Islet of Langerhans (tissue), 1 donor: ENCODE results near the gene DPYSL4.
"Not testable (repeated sequence)": the region's sequence is repeated elsewhere in the genome, so short reads cannot be mapped to it uniquely, and the experiment has no call there.

ENCODE experiments used
- FAIRE-seq: peaks from one replicate; lab custom pipeline; 2011; peaks lifted over from hg19 to GRCh38; lab: Jason Lieb, UNC

DPYSL4 gene

DNA sequence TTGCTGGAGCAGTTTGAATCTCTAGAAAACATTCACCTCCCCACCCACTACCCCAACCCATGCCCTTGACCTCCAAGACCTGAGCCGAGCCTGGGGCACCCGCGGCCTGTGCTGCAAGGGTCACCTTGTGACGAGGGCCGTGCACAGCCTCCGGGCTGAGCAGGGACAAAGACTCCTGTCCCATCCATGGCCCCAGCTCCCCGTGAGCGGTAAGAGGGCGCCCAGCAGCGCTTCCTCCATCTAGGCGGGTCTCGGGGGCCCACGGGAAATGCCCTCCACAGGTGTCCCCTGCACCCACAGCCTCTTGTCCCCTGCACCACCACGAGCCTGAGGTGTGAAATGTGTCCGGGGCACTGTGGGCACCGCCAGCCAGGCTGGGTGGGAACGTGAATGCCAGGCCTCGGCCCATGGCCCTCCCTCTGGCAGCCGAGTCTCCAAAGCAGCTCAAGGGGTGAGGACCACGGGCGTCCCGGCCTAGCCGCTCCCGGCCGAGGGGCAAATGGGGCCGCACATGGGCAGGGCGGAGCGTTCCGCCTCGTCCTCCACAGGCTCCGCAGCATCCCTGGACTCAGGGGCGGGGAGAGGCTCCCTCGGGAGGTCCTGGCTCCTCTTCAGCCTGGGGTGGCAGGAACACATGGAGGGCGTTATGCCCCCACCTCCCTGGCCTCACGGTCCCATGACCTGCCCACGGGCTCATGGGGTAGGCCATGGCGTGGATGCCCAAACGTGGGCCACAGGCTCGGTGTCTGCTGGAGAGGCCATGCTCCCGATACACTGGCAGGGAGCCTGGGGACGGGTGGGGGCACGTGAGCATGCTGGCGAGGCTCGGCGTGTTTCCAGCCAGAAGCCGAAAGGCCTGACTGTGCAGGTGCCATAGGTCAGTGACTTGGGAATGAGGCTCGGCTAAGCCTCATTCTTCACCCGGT is 21.1 kb downstream of the DPYSL4 start:
- FAIRE-seq: no peak

DNA sequence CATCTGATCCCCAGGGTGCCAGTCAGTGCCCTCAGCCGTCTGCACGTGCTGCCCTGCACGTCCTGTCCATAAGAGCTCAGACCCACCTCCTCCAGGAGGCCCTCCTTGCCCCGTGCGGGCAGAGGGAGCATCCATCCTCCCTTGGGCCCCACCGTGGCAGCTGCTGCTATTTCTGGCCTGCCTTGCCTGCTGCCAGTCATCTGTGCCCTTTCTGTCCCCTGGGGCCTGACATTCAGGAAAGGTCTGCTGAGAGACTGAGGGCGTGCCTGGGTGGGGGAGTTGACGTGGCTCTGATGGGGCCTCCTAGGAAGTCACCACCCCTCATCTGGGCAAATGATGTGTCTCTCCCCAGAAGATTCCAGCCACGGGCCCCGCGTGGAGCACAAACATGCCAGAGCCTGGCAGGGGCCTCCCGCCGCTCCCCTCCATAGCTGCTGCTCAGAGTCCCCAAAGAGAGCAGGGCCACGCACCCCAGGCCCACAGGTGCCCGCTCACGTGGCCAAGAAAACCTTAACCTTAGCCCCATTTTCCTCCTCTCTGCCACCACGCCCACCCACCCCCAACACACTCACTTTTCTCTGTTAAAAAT is 21.8 kb downstream of the DPYSL4 start:
- no peak for FAIRE-seq

DNA sequence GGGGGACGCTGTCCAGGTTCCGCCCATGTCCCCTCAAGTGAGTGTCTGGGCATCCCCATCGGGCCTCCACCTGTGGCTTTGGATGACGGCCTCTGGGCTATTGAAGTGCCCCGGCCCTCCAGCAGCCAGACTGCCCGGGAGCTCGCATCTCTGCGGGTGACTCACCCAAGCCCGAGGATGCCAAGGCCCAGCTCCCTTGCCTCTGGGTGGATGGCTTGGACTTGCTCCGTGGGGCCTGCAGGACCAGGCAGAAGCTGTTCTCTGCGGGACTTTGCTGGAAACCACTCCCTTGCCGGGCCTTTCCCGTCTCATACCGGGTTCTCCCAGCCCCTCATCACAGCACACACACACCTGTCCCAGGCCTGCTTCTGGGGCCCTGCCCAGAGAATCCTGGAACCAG is 22.4 kb downstream of the DPYSL4 start:
- FAIRE-seq: no peak

DNA sequence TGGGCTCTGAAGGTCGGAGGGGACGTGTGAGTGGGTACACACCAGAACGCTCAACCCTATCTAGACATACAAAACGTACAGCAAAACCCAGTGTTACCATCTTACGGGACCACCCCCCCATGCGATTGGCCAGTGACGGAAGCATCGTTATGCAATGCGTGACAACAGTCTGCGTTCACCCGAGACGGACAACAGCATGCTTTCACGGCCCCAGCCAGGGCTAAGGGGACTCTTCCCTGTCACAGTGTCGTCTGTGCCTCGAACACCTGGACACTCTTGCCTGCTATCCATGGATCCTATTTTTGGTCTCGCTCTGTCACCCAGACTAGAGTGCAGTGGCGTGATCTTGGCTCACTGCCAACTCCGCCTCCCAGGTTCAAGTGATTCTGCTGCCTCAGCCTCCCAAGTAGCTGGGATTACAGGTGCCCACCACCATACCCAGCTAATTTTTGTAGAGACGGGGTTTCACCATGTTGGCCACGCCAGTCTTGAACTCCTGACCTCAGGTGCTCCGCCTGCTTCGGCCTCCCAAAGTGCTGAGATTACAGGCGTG is 23.3 kb downstream of the DPYSL4 start:
- FAIRE-seq: no peak

DNA sequence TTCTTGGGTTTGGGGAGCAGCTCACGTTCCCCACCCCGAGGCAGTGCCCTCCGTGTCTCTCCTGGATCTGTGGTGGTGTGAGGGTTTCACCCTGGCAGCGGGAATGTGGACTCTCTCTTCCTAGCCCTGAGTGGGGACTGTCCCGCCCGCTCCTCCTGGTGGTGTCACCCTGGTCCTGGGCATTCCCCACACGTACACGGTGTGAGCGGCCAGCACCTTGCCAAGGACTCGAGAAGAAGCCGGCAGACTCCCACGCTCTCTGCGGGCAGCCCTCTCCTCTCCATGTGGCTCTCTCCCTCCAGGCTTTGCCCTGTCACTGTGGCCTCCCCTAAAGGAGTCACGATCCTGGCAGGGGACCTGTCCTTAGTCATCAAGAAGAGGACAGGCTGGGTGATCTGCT is 24.0 kb downstream of the DPYSL4 start:
- FAIRE-seq: no peak

GRCh38 chr10:132211246-132211645 is 24.5 kb downstream of the DPYSL4 start:
- no peak for FAIRE-seq

GRCh38 chr10:132212816-132213215 is 26.1 kb downstream of the DPYSL4 start:
- FAIRE-seq: no peak

GRCh38 chr10:132213917-132214316 is 27.2 kb downstream of the DPYSL4 start:
- no peak for FAIRE-seq

- not testable (repeated sequence) for FAIRE-seq
These were observed 29.7 kb downstream of the DPYSL4 start for GRCh38 chr10:132216441-132216840.

DNA sequence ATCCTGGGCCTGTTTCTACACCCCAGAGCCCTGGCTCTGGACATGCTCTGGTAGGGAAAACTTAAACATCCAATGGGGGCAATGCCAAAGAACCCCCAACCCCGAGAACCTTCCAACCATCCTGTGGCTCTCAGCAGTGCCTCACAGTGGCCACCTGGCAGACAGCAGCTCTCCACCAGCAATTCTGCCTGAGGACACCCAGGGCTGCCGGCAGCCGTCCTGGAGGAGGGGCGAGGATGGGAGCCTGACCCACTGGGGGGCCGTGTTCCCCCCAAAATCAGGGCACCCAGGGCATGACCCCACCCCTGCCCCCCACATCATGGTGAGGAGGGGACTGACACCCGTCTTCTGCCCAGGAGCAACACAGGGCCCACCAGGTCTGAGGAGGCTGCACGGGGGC is 32.7 kb downstream of the DPYSL4 start:
- no peak for FAIRE-seq

GRCh38 chr10:132220061-132220460 is 33.3 kb downstream of the DPYSL4 start:
- no peak for FAIRE-seq

GRCh38 chr10:132220996-132221395 is 34.2 kb downstream of the DPYSL4 start:
- FAIRE-seq: not testable (repeated sequence)

- no peak for FAIRE-seq
These were observed 36.0 kb downstream of the DPYSL4 start for GRCh38 chr10:132222726-132223125.

GRCh38 chr10:132223156-132223590 is 36.4 kb downstream of the DPYSL4 start:
- FAIRE-seq: no peak

- no peak for FAIRE-seq
These were observed 37.0 kb downstream of the DPYSL4 start for GRCh38 chr10:132223611-132224342.

GRCh38 chr10:132224343-132225072 is 37.8 kb downstream of the DPYSL4 start:
- no peak for FAIRE-seq

- FAIRE-seq: no peak
These were observed 38.5 kb downstream of the DPYSL4 start for GRCh38 chr10:132225073-132225848.

- FAIRE-seq: no peak
These were observed 39.1 kb downstream of the DPYSL4 start for GRCh38 chr10:132225849-132226205.

- no peak for FAIRE-seq
These were observed 40.0 kb downstream of the DPYSL4 start for GRCh38 chr10:132226586-132227405.

DNA sequence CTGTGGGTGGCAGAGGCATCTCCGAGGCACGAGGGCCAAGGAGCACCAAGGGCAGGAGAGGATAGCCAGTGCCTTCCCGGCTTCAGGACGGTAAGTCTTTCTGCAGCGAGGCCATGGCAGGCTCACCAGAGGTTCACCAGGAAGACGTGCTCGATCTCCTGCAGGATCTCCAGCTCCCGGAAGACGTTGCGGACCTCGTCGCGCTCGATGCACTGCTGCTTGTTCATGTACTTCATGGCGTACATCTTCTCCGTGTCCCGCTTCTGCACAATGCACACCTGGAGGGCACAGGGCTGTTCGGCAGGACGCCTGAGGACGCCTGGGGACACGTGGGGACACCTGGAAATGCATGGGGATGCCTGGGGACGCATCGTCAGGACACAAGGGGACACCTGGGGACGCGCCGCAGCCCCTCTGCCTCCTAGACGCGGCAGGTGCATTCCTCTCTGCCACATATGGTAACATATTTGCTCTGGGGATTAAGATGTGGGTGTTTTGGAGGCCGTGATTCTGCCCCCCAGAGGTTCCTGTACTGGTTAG is 41.2 kb downstream of the DPYSL4 start:
- no peak for FAIRE-seq
